ENCODE measurements around the gene HES3. TPM values are rescaled to one million over a fixed set of nuclear protein-coding genes. Genes with fewer than 3 reads are reported as not detected.
A peak's percentile ranks its signal among the peaks of the same experiment; 100 is the strongest.
"Not testable (repeated sequence)": the region's sequence is repeated elsewhere in the genome, so short reads cannot be mapped to it uniquely, and the experiment has no call there.

HES3 gene
- polyA plus RNA-seq, 1 donor: not detected

- not testable (repeated sequence) for DNase-seq
Measured at GRCh38 chr1:6219641-6220040, 24.3 kb upstream of the HES3 start.

GRCh38 chr1:6220236-6220635 lies 23.7 kb upstream of the HES3 start:
- no peak for DNase-seq

- no peak for DNase-seq
Measured at GRCh38 chr1:6221210-6221784, 22.7 kb upstream of the HES3 start.

GRCh38 chr1:6222636-6223035 lies 21.3 kb upstream of the HES3 start:
- DNase-seq: no peak

- DNase-seq: no peak
Measured at GRCh38 chr1:6223617-6224016, 20.4 kb upstream of the HES3 start.

- no peak for DNase-seq
Measured at GRCh38 chr1:6224718-6225117, 19.3 kb upstream of the HES3 start.

GRCh38 chr1:6225651-6226050 lies 18.3 kb upstream of the HES3 start:
- DNase-seq: no peak

GRCh38 chr1:6233376-6233775 lies 10.6 kb upstream of the HES3 start:
- DNase-seq: no peak

- DNase-seq: no peak
Measured at GRCh38 chr1:6234502-6235295, 9.3 kb upstream of the HES3 start.

- no peak for DNase-seq
Measured at GRCh38 chr1:6235296-6235677, 8.7 kb upstream of the HES3 start.

GRCh38 chr1:6237093-6237492 lies 6.9 kb upstream of the HES3 start:
- no peak for DNase-seq

- no peak for DNase-seq
Measured at GRCh38 chr1:6239213-6239752, 4.7 kb upstream of the HES3 start.

- DNase-seq: no peak
Measured at GRCh38 chr1:6239950-6240768, 3.8 kb upstream of the HES3 start.

- DNase-seq: no peak
Measured at GRCh38 chr1:6241107-6241886, 2.7 kb upstream of the HES3 start.

GRCh38 chr1:6241887-6242740 lies 1.9 kb upstream of the HES3 start:
- no peak for DNase-seq

- no peak for DNase-seq
Measured at GRCh38 chr1:6243053-6243834, 735 bp upstream of the HES3 start.

GRCh38 chr1:6244401-6245049 lies 546 bp downstream of the HES3 start:
- no peak for DNase-seq

- peak; percentile 76 for DNase-seq
Measured at GRCh38 chr1:6245086-6245868, 1.3 kb downstream of the HES3 start.
